Measurements from ENCODE around the gene PRDM4. TPM values are rescaled to one million over a fixed set of nuclear protein-coding genes. Genes with fewer than 3 reads are reported as not detected.
"Not testable (repeated sequence)": the region's sequence is repeated elsewhere in the genome, so short reads cannot be mapped to it uniquely, and the experiment has no call there.

Gene PRDM4
- polyA plus RNA-seq, 3 donors = 7.4 to 12.9 (median 12.9) TPM

DNA sequence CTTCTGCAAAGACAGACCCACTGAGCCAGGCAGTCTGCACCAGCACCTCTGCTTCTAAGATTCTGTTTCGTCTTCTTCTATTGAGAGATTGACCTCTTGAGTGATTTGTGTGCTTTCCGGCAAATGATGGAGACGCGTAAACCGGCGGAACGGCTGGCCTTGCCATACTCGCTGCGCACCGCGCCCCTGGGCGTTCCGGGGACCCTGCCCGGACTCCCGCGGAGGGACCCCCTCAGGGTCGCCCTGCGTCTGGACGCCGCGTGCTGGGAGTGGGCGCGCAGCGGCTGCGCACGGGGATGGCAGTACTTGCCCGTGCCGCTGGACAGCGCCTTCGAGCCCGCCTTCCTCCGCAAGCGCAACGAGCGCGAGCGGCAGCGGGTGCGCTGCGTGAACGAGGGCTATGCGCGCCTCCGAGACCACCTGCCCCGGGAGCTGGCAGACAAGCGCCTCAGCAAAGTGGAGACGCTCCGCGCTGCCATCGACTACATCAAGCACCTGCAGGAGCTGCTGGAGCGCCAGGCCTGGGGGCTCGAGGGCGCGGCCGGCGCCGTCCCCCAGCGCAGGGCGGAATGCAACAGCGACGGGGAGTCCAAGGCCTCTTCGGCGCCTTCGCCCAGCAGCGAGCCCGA is 14.3 kb upstream of the PRDM4 start:
- no peak overlapping the region for H3K27ac ChIP-seq (ENCODE audit: low read depth, low read length)
- 1 to 3% (median 1%) methylated on average over 59 to 66 of the region's 66 CpGs for WGBS, 3 donors

DNA sequence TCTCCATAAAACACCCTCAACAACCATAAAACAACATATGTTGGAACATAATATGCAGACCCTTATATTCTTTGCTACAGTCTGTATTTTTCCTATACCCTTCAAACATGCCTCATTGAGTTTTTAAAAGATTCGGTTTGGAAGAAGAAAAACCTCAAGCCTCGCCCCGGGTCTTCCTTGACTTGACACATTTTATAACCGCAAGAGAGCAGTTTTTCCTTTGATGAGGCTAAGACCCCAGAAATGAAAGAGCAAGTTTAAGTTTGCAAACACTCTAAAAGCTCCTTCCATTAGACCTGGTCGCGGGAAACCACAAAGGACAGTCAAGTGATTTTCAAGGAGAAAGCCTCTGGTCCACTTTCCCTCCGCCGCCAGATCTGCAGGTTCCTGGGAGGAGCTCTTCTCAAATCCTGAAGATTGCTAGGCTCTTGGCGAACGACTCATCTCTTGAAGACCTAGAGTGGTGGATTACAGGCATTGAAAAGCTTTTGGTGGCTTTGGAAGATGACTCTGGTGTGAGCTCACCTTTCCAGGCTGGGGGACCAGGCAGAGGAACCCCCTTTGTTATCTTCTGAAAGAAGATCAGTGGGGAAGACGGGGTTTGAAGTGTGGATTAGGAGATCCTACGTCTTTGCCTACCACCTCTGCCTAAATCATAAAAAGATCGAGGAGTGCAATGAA is 13.6 kb upstream of the PRDM4 start, which contains the start of gene ASCL4:
Gene ASCL4 (plus strand): TSS at position 356 of the 681 bp plus-strand sequence. CDS start 515 bp downstream, outside the sequence.
- 41 to 50% (median 43%) methylated on average over 13 of the region's 13 CpGs for WGBS, 3 donors
- no peak within 1 kb of the TSS for H3K27ac ChIP-seq (ENCODE audit: low read depth, low read length)

DNA sequence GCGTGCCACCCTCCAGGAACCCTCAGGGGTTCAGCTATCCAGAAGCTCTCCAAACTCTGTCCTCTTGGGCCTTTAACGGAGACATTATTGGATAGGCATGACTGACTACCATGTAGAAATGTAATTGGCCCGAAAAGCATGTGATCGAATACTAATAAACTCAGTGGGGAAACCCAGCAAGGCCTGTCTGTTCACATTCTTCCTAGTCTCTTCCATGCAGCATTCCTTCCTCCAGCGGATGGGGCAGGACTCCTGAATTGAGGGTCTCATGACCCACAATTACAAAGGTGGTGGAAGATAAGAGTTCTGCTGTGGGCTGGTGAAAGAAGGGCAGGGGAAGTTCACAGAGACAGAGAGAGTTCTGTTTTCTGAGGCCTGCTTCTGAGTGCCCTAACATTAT is 6.5 kb upstream of the PRDM4 start:
- WGBS, 3 donors = 71 to 91% (median 85%) methylated on average over 5 of the region's 5 CpGs
- no peak overlapping the region for H3K27ac ChIP-seq (ENCODE audit: low read depth, low read length)

DNA sequence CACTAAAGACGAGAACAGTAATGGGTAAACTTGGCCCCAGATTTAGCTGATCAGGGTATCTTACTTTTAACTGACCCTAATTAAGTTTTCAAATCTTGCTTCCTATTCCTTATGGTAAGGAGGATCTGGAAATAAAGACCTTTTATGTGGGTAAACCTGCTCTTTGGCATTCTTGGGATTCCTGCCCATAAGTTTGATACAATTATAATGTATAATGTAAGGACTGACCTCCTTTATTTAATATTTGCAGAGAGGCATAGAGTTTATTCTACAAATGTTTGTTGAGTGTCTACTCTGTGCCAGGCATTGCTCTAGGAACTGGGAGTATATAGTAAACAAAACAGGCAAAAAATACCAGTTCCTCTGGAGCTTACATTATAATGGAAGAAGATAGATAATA is 4.4 kb upstream of the PRDM4 start:
- WGBS, 3 donors = 69 to 90% (median 76%) methylated on average over 1 of the region's 1 CpG

DNA sequence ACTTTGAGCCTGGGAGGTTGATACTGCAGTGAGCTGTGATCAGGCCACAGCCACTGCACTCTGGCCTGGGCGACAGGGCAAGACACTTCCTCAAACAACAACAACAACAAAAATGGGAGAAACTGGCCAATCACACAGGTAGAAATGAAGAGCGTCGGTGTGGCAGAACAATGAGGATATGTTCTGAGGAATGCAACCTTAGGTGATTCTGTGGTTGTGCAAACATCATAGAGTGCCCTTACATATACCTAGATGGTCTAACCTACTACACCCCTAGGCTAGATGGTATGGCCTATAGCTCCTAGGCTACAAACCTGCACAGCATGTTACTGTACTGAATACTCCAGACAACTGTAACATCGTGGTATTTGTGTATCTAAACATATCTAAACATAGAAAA is 3.7 kb upstream of the PRDM4 start:
- no peak overlapping the region for H3K27ac ChIP-seq (ENCODE audit: low read depth, low read length)
- WGBS, 3 donors = 65 to 78% (median 77%) methylated on average over 4 of the region's 4 CpGs

More for the DNA sequence above, 4.4 kb upstream of the PRDM4 start:
- no peak overlapping the region for H3K27ac ChIP-seq (ENCODE audit: low read depth, low read length)

DNA sequence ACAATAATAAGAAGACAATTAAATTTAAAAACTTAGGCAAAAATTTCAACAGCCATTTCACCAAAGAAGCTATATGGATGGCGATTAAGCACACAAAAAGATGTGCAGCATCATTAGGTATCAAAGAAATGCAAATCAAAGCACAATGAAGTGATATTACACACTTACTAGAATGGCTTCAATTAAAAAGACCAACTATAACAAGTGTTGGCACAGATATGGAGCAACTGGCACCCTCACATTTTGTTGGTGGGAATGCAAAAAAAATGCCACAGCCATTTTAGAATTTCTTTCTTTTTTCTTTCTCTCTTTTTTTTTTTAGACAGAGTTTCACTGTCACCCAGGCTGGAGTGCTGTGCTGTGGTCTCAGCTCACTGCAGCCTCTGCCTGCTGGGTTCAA is 1.9 kb upstream of the PRDM4 start:
- 78 to 94% (median 91%) methylated on average over 1 of the region's 1 CpG for WGBS, 3 donors
- H3K27ac ChIP-seq (ENCODE audit: low read depth, low read length) = no peak overlapping the region

DNA sequence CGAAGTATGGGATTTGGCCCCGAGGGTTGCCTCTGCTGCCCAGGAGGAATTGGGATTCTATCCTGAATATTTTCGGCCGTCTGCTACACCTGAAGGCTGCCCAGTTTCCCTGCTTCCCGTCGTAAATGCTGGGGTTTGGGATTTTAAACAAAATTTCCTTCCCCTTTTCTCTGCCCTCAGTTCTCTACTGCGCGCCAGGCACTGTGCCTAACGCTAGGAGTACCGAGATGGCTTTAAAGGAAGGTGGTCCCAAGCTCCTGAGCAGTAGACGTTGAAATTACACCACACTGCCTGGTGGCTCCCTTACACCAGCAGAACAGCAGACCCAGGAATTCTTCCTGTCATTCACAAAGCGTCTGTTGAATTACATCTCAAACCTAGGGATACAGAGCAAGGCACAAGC is 566 bp upstream of the PRDM4 start:
- H3K27ac ChIP-seq (ENCODE audit: low read depth, low read length) = no peak overlapping the region
- 3 to 4% (median 3%) methylated on average over 12 of the region's 12 CpGs for WGBS, 3 donors

DNA sequence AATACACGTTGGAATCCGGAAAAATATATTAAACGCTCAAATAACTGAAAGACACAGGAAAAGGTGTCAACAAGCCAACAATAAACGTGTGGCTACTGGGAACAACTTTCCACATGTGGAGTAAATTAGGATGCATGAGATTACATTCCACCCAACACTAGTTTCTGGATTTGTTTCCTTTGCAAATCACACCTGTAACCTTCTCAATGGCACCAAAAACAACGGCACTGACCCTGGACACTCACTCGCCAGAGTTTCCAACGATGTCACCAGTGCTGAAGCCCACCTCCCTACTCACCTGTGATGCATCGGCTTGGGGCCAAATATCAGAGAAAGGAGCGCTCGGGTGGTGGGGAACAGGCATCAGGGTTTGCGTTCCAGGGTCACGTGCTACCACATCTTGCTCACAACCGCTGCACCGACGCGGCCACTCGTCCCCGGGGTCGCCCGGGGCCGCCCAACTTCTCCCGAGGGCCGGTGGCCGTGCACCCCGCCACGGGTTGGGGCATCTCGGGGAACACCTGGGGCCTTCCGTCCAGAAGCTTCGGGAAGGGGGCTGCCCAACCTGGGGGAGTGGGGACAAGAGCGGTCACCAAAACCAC is 629 bp downstream of the PRDM4 start:
- 1 to 3% (median 2%) methylated on average over 30 of the region's 30 CpGs for WGBS, 3 donors

DNA sequence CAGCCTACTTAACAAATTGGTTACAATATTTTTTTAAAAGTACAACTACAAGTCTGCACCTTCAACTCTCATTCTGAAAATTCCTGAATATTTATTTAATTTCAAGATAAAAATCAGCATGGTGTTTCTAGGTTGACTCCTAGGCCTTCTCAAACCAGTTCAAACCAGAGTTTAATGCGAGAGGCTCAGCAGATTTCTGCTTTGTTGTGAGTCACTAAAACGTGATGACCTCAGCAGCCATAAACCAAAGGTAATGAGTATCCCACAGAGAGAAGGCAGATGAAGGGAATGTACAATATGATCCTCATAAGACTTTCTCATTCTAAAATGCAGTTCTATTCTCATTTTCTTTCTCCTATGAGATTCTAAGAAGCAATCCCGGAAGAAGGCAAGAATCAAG is 1.5 kb downstream of the PRDM4 start:
- no peak overlapping the region for H3K27ac ChIP-seq (ENCODE audit: low read depth, low read length)
- WGBS, 3 donors = 34 to 47% (median 40%) methylated on average over 3 of the region's 3 CpGs

More for the DNA sequence above, 629 bp downstream of the PRDM4 start:
- H3K27ac ChIP-seq (ENCODE audit: low read depth, low read length) = no peak overlapping the region

DNA sequence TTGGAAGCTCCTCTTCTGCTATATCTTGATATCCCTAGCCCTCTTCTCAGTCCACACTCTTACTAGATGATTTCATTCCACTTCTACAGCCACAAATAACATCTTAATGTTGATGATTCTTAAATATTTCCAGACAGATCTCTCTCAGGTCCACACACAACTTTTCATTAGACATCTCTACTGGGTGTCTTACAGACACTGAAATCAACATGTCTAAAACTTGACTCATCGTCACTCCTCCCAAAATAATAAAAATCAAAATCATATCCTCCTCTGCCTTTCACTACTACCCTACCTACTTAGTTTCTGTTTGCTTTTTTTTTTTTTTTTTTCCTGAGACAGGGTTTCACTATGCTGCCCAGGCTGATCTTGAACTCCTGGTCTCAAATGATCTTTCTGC is 11.9 kb downstream of the PRDM4 start:
- H3K27ac ChIP-seq (ENCODE audit: low read depth, low read length) = no peak overlapping the region
- WGBS, 3 donors = 81 to 94% (median 91%) methylated on average over 1 of the region's 1 CpG

DNA sequence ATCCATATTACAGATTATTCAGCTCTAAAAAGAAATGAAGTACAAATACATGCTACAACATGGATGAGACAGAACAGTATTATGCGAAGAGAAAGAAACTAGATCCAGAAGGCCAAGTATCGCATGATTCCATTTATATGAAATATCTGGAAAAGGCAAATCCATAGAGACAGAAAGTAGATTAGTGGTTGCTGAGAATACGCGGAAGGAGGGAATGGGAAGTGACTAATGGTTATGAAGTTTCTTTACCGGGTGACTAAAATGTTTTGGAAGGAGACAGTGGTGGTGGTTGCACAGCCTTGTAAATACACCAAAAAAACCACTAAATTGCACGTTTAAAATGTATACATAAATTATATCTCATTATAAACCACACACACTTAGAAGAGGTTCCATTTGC is 12.5 kb downstream of the PRDM4 start:
- 58 to 80% (median 64%) methylated on average over 6 of the region's 6 CpGs for WGBS, 3 donors

DNA sequence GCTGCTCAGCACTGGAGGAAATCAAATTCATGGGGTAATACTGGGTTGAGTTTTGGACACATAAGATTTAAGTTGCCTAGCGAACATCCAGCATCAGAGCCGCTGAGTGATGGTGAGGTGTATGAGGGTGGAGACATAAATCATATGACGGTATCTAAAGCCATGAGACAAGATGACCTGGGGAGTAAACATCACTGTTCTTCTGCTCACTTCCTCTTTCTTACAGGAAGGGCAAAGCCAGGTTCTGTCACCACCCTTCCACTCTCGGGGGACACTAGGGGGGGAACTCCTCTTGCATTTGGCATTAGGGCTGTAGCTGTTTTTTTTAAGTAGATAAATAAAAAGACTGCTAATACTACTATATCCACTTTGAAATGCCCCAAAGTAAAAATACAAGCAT is 24.0 kb downstream of the PRDM4 start:
- H3K27ac ChIP-seq (ENCODE audit: low read depth, low read length) = no peak overlapping the region
- 73 to 85% (median 83%) methylated on average over 4 of the region's 4 CpGs for WGBS, 3 donors

More for the DNA sequence above, 12.5 kb downstream of the PRDM4 start:
- no peak overlapping the region for H3K27ac ChIP-seq (ENCODE audit: low read depth, low read length)

DNA sequence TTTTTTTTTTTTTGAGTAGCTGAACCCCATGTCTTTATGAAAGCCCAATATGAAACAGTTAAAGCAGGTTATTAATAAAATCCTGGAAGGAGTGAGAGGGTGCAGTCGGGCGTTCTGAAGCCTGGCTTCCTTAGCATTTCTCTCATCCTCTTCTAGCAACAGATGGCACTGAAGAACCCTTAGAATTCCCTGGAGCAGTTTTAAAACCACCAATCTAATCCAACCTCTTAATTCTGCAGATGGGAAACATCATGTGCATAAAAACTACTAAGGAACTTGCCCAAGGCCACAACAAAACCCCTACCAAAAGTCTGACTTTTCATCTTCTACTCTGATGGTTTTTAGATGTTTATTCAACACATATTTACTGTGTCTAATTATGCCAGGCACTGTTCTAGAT is 25.2 kb downstream of the PRDM4 start:
- no peak overlapping the region for H3K27ac ChIP-seq (ENCODE audit: low read depth, low read length)
- WGBS, 3 donors = 82 to 94% (median 88%) methylated on average over 2 of the region's 2 CpGs

DNA sequence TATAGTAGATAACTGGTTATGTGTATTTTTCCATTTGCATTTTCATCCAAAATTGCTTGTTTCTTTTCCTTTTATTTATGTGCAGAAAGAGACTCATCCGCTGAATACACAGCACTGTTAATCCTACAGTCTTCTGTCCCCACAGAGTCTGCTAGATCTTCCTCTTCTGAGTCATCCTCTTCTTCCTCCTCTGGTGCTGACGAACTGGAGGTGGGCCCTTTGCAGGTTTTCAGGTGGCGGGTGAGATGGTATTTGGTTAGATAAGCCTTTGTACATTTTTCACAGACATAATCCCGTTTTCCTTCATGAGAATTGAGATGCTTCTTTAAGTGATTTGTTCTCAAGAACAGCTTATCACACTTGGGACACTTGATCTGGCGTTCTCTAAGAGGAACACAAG is 26.8 kb downstream of the PRDM4 start:
- no peak overlapping the region for H3K27ac ChIP-seq (ENCODE audit: low read depth, low read length)
- 91 to 93% (median 92%) methylated on average over 5 of the region's 5 CpGs for WGBS, 3 donors

DNA sequence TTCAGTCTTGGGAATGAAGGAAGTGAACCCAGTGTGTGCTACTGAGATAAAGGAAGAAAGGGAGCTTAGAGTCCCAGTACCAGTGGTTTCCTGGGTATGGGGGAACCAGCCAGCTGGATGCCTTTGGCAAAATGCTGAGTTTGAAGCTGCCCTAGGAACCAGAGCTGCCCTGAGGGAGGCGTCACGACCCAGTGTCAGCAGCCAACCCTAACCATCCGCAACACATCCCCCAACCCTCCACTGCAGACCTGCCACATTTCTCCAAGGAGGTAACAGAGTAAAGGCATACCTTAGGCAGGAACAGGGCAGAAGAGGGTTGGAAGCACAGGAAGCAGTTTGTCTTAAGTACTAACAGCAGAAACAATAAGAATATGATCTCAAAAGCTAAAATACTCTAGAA is 28.6 kb downstream of the PRDM4 start:
- H3K27ac ChIP-seq (ENCODE audit: low read depth, low read length) = no peak overlapping the region
- WGBS, 3 donors = 71 to 83% (median 80%) methylated on average over 3 of the region's 3 CpGs

DNA sequence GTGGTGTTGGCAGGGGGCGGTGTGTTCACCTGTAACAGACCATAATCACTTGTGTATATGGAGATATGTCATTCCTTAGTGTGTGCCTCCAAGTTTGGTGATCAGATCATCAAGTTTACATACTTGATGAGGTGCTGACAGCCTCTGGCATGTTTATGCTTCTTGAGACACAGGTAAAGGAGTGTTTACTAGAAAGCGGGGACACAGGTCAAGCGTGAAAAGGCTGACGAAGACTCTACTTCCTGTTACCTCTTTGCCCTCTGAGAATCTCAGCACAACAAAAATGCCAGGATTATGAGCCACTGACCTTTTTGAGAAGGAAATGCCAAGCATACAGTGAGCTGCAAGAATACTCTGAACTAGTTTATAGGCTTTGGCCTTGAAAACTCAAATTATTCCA is 29.6 kb downstream of the PRDM4 start:
- no peak overlapping the region for H3K27ac ChIP-seq (ENCODE audit: low read depth, low read length)
- WGBS, 3 donors = 83 to 95% (median 84%) methylated on average over 4 of the region's 4 CpGs

DNA sequence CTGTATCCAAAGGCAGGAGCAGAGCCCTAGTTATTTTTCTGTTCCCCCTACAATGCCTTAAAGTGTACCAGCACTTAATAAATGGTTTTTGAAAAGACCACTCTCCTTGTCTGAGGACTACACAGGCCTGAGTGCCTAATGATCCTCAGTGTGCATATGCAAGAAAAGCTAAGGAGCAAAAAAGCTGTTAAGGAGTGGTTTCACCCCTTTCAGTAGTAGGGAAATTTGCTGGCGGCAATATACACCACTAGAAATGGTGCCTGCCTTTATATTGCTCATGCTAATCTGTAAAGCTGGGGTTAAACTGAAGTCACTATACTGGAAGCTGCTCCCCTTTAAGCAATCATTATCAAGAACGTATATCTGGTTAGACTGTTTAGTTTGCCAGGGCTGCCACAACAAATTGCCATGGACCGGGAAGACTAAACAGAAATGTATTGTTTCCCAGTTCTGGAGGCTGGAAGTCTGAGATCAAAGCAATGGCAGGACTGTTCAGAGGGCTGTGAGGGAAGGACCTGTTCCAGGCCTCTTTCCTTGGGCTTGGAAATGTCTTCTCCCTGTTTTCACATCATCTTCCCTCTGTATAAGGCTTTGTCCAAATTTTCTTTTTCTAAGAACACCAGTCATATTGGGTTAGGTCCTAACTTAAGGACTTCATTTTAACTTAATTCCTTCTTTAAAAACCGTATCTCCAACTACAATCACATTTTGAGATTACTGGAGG is 30.2 kb downstream of the PRDM4 start:
- WGBS, 3 donors = 61 to 81% (median 76%) methylated on average over 4 of the region's 4 CpGs
- no peak overlapping the region for H3K27ac ChIP-seq (ENCODE audit: low read depth, low read length)

DNA sequence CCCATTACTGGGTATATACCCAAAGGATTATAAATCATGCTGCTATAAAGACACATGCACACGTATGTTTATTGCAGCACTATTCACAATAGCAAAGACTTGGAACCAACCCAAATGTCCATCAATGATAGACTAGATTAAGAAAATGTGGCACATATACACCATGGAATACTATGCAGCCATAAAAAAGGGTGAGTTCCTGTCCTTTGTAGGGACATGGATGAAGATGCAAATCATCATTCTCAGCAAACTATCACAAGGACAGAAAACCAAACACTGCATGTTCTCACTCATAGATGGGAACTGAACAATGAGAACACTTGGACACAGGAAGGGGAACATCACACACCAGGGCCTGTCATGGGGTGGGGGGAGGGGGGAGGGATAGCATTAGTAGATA is 33.2 kb downstream of the PRDM4 start:
- no CpG with 5 or more reads among the region's 1 CpG for WGBS, 3 donors

DNA sequence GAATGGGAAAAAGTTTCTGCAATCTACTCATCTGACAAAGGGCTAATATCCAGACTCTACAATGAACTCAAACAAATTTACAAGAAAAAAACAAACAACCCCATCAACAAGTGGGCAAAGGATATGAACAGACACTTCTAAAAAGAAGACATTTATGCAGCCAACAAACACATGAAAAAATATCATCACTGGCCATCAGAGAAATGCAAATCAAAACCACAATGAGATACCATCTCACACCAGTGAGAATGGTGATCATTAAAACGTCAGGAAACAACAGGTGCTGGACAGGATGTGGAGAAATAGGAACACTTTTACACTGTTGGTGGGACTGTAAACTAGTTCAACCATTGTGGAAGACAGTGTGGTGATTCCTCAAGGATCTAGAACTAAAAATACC is 33.6 kb downstream of the PRDM4 start:
- not testable (repeated sequence) for H3K27ac ChIP-seq (ENCODE audit: low read depth, low read length)
- 52 to 73% (median 64%) methylated on average over 1 of the region's 1 CpG for WGBS, 3 donors

More for the DNA sequence above, 33.2 kb downstream of the PRDM4 start:
- not testable (repeated sequence) for H3K27ac ChIP-seq (ENCODE audit: low read depth, low read length)

All from adipose tissue (tissue), 3 donors.